Measurements from ENCODE around the gene SLC34A3.

SLC34A3 gene

DNA sequence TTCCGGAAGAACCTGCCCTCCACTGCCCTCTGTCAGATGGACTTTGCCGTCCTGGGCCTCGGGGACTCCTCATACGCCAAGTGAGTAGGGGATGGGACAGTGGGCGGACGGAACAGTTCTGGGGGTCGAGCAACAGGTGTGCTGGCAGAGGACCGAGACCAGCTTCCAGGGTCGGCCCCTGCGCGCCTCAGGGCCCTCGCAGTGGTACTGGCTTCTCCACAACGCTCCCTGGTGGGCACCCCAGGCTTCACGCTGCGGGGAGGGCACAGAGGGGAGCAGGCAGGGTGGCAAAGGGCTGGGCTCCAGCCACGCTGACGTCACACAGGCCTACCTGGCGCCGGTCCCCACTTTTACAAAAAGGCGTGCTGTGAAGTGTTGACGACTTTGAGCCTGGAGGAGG, 18.2 kb upstream of the SLC34A3 start:
- no peak for TF ChIP-seq CTCF (IDR thresholded peaks at IDR 0.05; ENCODE audit: insufficient read depth, low read depth, low read length, missing control alignments)
- H3K4me3 ChIP-seq (ENCODE audit: low read depth, low read length), result no peak overlapping the region
- no peak for DNase-seq (ENCODE audit: low read depth)

DNA sequence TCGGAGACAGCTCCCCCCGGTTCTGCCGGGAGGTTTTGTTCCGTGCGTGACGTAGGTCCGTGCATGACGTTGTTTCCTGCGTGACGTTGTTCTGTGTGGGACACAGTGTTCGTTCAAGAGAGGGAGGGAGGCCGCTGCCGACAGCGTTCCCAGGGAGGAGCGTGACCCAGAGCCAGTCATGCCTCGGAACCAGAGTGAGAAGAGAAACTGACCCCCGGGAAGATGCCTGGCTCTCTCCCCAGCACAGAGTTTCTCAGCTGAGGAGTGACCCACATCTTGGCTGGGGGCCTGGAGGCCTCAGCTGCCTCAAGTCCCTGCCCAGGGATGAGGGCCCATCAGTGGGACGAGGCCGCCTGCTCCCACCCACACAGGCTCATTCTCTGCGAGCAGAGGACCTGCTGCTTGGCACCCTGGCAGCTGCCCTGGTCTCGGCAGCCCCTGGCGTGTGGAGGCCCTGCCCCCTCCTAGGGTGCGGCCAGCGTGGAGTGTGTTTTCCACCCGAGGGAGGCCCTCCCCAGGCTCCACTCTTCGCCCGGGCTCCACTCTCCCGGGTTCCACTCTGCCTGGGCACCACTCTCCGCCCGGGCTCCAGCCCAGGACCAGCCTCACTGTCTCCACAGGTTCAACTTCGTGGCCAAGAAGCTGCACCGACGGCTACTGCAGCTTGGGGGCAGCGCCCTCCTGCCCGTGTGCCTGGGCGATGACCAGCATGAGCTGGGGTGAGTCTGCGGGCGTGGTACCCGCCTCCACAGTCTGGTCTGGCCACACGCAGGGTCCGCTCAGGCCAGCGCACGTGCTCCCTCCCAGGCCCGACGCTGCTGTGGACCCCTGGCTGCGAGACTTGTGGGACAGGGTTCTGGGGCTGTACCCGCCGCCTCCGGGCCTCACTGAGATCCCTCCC, 17.3 kb upstream of the SLC34A3 start:
- H3K4me3 ChIP-seq (ENCODE audit: low read depth, low read length), result no peak overlapping the region
- DNase-seq (ENCODE audit: low read depth), result no peak
- no peak for TF ChIP-seq CTCF (IDR thresholded peaks at IDR 0.05; ENCODE audit: insufficient read depth, low read depth, low read length, missing control alignments)

- H3K4me3 ChIP-seq (ENCODE audit: low read depth, low read length), result no peak overlapping the region
- no peak for TF ChIP-seq CTCF (IDR thresholded peaks at IDR 0.05; ENCODE audit: insufficient read depth, low read depth, low read length, missing control alignments)
Measured at GRCh38 chr9:137214620-137215019, 16.1 kb upstream of the SLC34A3 start.

GRCh38 chr9:137215196-137215986, 15.3 kb upstream of the SLC34A3 start:
- no peak for DNase-seq (ENCODE audit: low read depth)
- TF ChIP-seq CTCF (IDR thresholded peaks at IDR 0.05; ENCODE audit: insufficient read depth, low read depth, low read length, missing control alignments), result no peak
- H3K4me3 ChIP-seq (ENCODE audit: low read depth, low read length), result no peak overlapping the region

More at GRCh38 chr9:137214620-137215019, 16.1 kb upstream of the SLC34A3 start:
- no peak for DNase-seq (ENCODE audit: low read depth)

DNA sequence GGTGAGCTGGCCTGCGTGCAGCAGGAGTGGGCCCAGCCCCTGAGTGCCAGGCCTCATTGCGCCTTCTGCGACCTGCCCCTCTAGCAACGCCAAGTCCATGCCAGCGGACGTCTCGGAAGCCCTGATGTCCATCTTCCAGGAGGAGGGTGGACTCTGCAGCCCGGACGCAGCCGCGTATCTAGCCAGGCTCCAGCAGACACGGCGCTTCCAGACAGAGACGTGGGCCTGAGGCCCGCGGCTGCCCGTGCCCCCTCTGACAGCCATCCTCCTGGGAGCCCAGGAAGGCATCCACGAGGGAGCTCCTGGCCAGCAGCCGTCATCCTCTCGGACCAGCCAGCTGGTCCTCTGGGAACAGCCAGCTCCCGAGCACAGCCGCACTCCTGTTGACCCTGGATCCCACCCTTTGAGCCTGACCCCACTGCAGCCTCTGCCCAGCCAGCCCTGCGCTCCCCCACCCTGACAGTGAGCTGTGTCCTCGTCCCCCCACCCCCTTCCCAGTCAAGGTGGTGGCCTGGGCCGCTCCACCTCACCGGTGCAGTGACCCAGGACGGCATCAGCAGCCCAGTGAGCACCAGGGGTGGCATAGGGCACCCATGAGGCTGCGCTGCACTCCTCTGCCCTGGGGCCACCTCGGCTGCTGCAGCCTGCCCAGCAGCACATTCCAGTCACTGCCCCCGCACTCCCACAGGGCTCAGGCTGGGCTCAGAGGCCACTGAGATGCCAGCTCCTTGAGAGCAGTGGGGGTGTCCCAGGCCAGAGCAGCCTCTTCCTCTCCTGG, 14.3 kb upstream of the SLC34A3 start:
- TF ChIP-seq CTCF (IDR thresholded peaks at IDR 0.05; ENCODE audit: insufficient read depth, low read depth, low read length, missing control alignments), result no peak

DNA sequence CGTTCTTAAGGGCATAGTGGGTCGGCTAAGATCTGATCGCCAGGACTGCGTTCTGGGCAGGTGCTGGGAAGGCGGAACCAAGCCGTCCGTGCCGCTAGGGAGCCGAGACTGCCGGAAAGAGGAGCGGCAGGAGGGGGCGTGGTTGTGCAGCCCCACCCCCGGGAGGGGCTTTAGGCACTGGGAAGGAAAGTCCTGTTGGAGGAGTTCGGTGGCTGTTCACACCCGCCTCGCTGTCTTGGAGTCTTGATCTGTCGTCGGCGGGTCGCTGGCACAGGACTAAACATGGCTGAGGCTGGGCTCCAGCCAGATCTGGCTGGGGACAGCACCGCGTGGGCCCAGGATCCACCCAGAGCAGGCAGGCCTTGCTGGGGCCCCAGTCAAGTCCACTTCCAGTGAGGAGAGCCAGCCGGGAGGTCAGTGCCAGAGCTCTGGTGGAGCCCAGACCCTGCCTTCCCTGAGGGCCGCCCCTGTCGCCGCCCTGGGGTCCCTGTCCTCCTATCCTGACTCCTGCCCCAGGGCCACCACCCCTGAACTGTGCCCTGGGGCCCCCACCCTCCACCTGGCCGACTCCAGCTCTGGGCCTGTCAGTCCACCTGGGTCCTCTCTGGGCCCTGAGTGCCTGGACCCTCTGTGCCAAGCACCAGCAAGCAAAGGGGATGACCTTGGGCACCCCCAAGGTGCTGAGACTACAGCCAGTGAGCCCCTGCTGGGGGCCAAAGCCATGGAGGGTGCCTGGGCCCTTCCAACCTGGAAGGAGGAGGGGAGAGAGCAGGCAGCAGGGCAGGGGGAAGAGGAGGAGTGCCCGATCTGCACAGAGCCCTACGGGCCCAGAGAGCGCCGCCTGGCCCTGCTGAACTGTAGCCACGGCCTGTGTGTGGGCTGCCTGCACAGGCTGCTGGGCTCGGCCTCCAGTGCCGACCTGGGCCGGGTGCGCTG, 13.2 kb upstream of the SLC34A3 start:
- no peak for DNase-seq (ENCODE audit: low read depth)
- H3K4me3 ChIP-seq (ENCODE audit: low read depth, low read length), result no peak overlapping the region
- no peak for TF ChIP-seq CTCF (IDR thresholded peaks at IDR 0.05; ENCODE audit: insufficient read depth, low read depth, low read length, missing control alignments)

More for the DNA sequence above, 14.3 kb upstream of the SLC34A3 start:
- H3K4me3 ChIP-seq (ENCODE audit: low read depth, low read length), result no peak overlapping the region
- no peak for DNase-seq (ENCODE audit: low read depth)
